Breast epithelium (tissue), 4 donors: ENCODE results near the gene RPS6KA3. TPM values are rescaled to one million over a fixed set of nuclear protein-coding genes. Genes with fewer than 3 reads are reported as not detected.
A peak's percentile ranks its signal among the peaks of the same experiment; 100 is the strongest.

Source experiments
- DNase-seq, 2 donors: peaks; one replicate each; pipeline ENCODE4 v3.0.0-alpha.2; 2019; ENCODE audit warnings: low spot score in 2 of 2
- H3K27ac ChIP-seq, 2 donors: fragments of 200-600 bp; sonication (generic) in 1 of 2; one replicate each; pipeline ENCODE4 v1.5.1; 2016 to 2019; ENCODE audit warnings: mild to moderate bottlenecking in 1 of 2
- H3K27me3 ChIP-seq, 2 donors: fragments of 200-600 bp; sonication (generic) in 1 of 2; one replicate each; pipeline versions ENCODE4 v1.5.1 to v1.6.0; 2017 to 2019; ENCODE audit warnings: control low read depth in 1 of 2, mild to moderate bottlenecking in 1 of 2
- H3K36me3 ChIP-seq: fragments of 200-600 bp; one replicate; pipeline ENCODE4 v1.5.1; 2019
- H3K4me1 ChIP-seq, 2 donors: fragments of 200-600 bp; sonication (generic); one replicate each; pipeline ENCODE4 v1.5.1; 2016 to 2019; ENCODE audit warnings: control low read depth in 1 of 2
- H3K4me3 ChIP-seq, 3 donors: fragments of 200-600 bp; sonication (generic); 1 replicate in 2 of 3; 2 replicates in 1 of 3; pipeline ENCODE4 v1.5.1; 2016 to 2019; ENCODE audit warnings: mild to moderate bottlenecking in 3 of 3, moderate library complexity in 2 of 3
- H3K9me3 ChIP-seq, 2 donors: fragments of 200-600 bp; sonication (generic) in 1 of 2; one replicate each; pipeline ENCODE4 v1.5.1; 2016 to 2019; ENCODE audit warnings: control low read depth in 1 of 2
- CTCF ChIP-seq, 3 donors: fragments of 450-650 bp; IDR thresholded peaks; one replicate each; pipeline ENCODE4 v1.5.1; 2016 to 2017; ENCODE audit warnings: antibody characterized with exemption in 3 of 3, mild to moderate bottlenecking in 3 of 3, moderate library complexity in 3 of 3
- POLR2A ChIP-seq: fragments of 450-650 bp; IDR thresholded peaks from one replicate; pipeline ENCODE4 v1.6.1; 2016; ENCODE audit warnings: antibody characterized with exemption, mild to moderate bottlenecking, moderate library complexity
- POLR2AphosphoS5 ChIP-seq, 3 donors: sonication (generic); formaldehyde crosslinking; IDR thresholded peaks; one replicate each; pipeline ENCODE4 v1.6.1; 2017; ENCODE audit warnings: antibody characterized with exemption in 3 of 3
- intact Hi-C: fragments of 100-400 bp; cut with DNase I; formaldehyde crosslinking; loops from one replicate; pipeline ENCODE4 v1.15.1; 2023; ENCODE audit warnings: low total_unique reads
- total RNA-seq, 3 donors: library from RNA; depleted of rRNA; stranded (reverse); fragments of >200 nt; gene quantifications; one replicate each; pipeline ENCODE4 v1.1.0, GENCODE V29; 2016

RPS6KA3 gene
- total RNA-seq, 3 donors from 2014 or later = 35.7 to 41.0 (median 37.0) TPM

DNA sequence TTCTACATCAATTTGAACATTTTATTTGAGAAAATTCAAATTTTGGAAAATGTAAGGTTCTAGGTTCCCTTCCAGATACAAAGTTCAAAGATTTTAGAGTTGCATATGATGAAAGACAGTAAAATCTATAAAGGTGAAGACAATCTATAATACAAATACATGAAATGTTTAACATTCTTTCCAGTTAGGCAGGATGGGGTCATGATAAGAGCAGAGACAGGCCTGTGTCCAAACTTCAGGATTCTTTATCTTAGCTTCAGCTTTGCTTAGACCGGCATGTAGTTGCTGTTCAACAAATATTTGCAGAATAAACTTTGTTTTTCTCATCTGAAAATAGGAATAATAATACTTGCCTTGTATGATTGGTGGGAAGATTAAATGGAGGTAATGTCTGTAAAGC is 4.5 kb upstream of the RPS6KA3 start:
- TF ChIP-seq POLR2A (no peak), POLR2AphosphoS5 (IDR thresholded peaks at IDR 0.05) (no peak), CTCF (IDR thresholded peaks at IDR 0.05) (no peak)
- no peaks in the 10 kb centered on the region for H3K9me3 ChIP-seq
- no peaks in the 10 kb centered on the region for H3K36me3 ChIP-seq
- no peak overlapping the region for H3K27ac ChIP-seq
- H3K4me1 ChIP-seq = no peaks in the 10 kb centered on the region
- peaks cover 0 to 19% of the 10 kb centered on the region in 2 donors for H3K27me3 ChIP-seq
- no peak for DNase-seq
- intact Hi-C loops = loop anchor here (5.0 kb wide), 1 partner anchor 699 kb away; no protein-coding TSS in a partner anchor
- no peak overlapping the region for H3K4me3 ChIP-seq

- TF ChIP-seq CTCF (IDR thresholded peaks at IDR 0.05) (no peak), POLR2AphosphoS5 (IDR thresholded peaks at IDR 0.05) (no peak), POLR2A (no peak)
- no peak for DNase-seq
- Histone ChIP-seq H3K4me1 (no peaks in the 10 kb centered on the region), H3K4me3 (no peak overlapping the region), H3K27ac (no peak overlapping the region), H3K9me3 (no peaks in the 10 kb centered on the region), H3K27me3 (peaks cover 0 to 25% of the 10 kb centered on the region in 2 donors), H3K36me3 (no peaks in the 10 kb centered on the region)
- intact Hi-C loops = loop anchor here (5.0 kb wide), 1 partner anchor 698 kb away; no protein-coding TSS in a partner anchor
Observed at GRCh38 chrX:20270562-20270890, 3.8 kb upstream of the RPS6KA3 start.

DNA sequence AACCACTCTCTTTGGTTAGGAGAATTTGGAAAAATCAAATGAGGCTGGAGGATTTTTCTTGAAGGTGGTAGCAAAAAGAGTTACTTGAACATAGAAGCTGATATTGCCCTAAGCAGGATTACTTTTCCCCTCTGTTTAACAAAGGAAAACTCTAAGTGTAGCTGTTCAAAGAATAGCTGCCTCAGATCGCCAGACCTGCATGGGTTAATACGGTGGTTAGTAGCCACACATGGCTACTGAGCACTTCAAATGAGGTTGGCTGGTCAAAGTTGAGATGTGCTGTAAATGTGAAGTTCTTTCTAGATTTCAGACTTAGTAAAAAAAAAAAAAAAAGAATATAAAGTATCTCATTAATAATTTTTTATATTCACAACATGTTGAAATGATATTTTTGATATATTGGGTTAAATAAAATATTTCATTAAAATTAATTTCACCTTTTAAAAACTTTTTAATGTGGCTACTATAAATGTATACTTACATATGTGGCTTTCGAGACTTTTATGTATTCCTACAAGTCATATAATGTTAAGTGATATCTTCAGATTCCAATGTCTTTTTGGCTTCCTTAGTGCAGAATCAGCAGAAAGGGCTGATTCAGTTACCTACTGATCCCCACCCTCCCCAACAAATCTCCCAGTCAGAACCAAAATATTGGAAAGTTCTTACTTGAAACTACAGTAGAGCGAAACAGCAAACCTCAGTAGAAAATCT is 3.3 kb upstream of the RPS6KA3 start:
- Histone ChIP-seq H3K36me3 (no peaks in the 10 kb centered on the region), H3K27ac (no peak overlapping the region), H3K4me1 (no peaks in the 10 kb centered on the region), H3K4me3 (no peak overlapping the region), H3K9me3 (no peaks in the 10 kb centered on the region), H3K27me3 (peaks cover 0 to 29% of the 10 kb centered on the region in 2 donors)
- no peak for TF ChIP-seq POLR2A
- intact Hi-C loops = loop anchor here (5.0 kb wide), 1 partner anchor 698 kb away; no protein-coding TSS in a partner anchor
- DNase-seq = no peak

GRCh38 chrX:20267931-20268701 is 1.4 kb upstream of the RPS6KA3 start:
- Histone ChIP-seq H3K4me3 (peak overlapping the region; percentile 63 to 77 (median 71)), H3K9me3 (no peaks in the 10 kb centered on the region), H3K27ac (peak overlapping the region; percentile 83 to 93), H3K27me3 (peaks cover 0 to 29% of the 10 kb centered on the region in 2 donors), H3K36me3 (no peaks in the 10 kb centered on the region), H3K4me1 (no peaks in the 10 kb centered on the region)
- intact Hi-C loops = no loop called here
- TF ChIP-seq POLR2A (no peak), CTCF (IDR thresholded peaks at IDR 0.05) (no peak), POLR2AphosphoS5 (IDR thresholded peaks at IDR 0.05) (no peak)
- DNase-seq = peak; percentile 27 to 52

DNA sequence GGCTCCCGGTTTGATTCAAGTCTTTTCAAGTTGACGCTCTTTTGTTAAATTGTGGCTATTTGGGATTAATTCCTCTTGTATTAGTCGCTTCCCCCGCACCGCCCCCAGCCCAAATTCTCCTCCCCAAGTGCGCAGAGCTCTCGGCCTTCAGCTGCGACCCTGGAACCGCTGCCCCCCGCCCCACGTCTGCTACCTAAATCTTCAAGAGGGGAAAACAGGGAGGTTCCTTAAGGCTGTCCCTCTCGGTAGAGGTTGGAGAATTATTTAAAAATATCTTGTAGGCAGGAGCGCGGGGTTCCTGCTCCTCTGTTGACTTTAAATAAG is 860 bp upstream of the RPS6KA3 start:
- Histone ChIP-seq H3K4me1 (no peaks in the 10 kb centered on the region), H3K27me3 (peaks cover 0 to 29% of the 10 kb centered on the region in 2 donors), H3K36me3 (no peaks in the 10 kb centered on the region), H3K4me3 (peak overlapping the region; percentile 63 to 77 (median 71)), H3K9me3 (no peaks in the 10 kb centered on the region), H3K27ac (peak overlapping the region; percentile 83 to 93)
- DNase-seq = no peak
- TF ChIP-seq POLR2AphosphoS5 (IDR thresholded peaks at IDR 0.05) (no peak), CTCF (IDR thresholded peaks at IDR 0.05) (no peak), POLR2A (no peak)
- intact Hi-C loops = no loop called here
